Skin of body (tissue), 2 donors: Measurements from ENCODE around the gene CREB3L2. TPM values are rescaled to one million over a fixed set of nuclear protein-coding genes. Genes with fewer than 3 reads are reported as not detected.
"Not testable (repeated sequence)": the region's sequence is repeated elsewhere in the genome, so short reads cannot be mapped to it uniquely, and the experiment has no call there.

Experiments used
- DNase-seq: peaks from one replicate; lab custom pipeline; 2025; lab: John Stamatoyannopoulos, UW
- total RNA-seq: library from RNA; depleted of rRNA; stranded (reverse); fragments of >200 nt; gene quantifications from one replicate; pipeline ENCODE4 v1.2.3, GENCODE V29; 2014

CREB3L2 gene
- total RNA-seq, 1 donor from 2014 or later = 34.5 TPM

GRCh38 chr7:137844677-137845425, 157.0 kb downstream of the CREB3L2 start:
- DNase-seq = no peak

- DNase-seq = no peak
Measured at GRCh38 chr7:137839903-137840779, 161.7 kb downstream of the CREB3L2 start.

- DNase-seq = no peak
Measured at GRCh38 chr7:137838706-137839315, 163.1 kb downstream of the CREB3L2 start.

GRCh38 chr7:137836541-137836940, 165.3 kb downstream of the CREB3L2 start:
- no peak for DNase-seq

GRCh38 chr7:137836113-137836509, 165.8 kb downstream of the CREB3L2 start:
- DNase-seq = no peak

GRCh38 chr7:137835486-137836112, 166.3 kb downstream of the CREB3L2 start:
- no peak for DNase-seq

GRCh38 chr7:137834552-137834951, 167.3 kb downstream of the CREB3L2 start:
- no peak for DNase-seq

GRCh38 chr7:137832990-137833389, 168.9 kb downstream of the CREB3L2 start:
- DNase-seq = not testable (repeated sequence)

- DNase-seq = no peak
Measured at GRCh38 chr7:137832382-137832781, 169.5 kb downstream of the CREB3L2 start.

GRCh38 chr7:137831555-137831954, 170.3 kb downstream of the CREB3L2 start:
- not testable (repeated sequence) for DNase-seq

- no peak for DNase-seq
Measured at GRCh38 chr7:137829337-137829992, 172.4 kb downstream of the CREB3L2 start.

- no peak for DNase-seq
Measured at GRCh38 chr7:137828456-137828855, 173.4 kb downstream of the CREB3L2 start.

- DNase-seq = no peak
Measured at GRCh38 chr7:137825489-137825888, 176.4 kb downstream of the CREB3L2 start.

Other genes starting within 250 kb of the CREB3L2 start
- 1.5 TPM for gene DGKI, start 155.1 kb downstream of the CREB3L2 start, total RNA-seq
- not detected for gene AKR1D1, start 74.4 kb upstream of the CREB3L2 start, total RNA-seq